HG03565 (cell line): Measurements from ENCODE around the gene SCUBE1.

Experiments
- ATAC-seq: cut with Tn5 transposase; IDR thresholded peaks from one replicate; pipeline ENCODE4 v1.9.1; 2021; ENCODE audit warnings: mild to moderate bottlenecking, moderate library complexity; ENCODE audit not compliant: unreplicated experiment

SCUBE1 gene

DNA sequence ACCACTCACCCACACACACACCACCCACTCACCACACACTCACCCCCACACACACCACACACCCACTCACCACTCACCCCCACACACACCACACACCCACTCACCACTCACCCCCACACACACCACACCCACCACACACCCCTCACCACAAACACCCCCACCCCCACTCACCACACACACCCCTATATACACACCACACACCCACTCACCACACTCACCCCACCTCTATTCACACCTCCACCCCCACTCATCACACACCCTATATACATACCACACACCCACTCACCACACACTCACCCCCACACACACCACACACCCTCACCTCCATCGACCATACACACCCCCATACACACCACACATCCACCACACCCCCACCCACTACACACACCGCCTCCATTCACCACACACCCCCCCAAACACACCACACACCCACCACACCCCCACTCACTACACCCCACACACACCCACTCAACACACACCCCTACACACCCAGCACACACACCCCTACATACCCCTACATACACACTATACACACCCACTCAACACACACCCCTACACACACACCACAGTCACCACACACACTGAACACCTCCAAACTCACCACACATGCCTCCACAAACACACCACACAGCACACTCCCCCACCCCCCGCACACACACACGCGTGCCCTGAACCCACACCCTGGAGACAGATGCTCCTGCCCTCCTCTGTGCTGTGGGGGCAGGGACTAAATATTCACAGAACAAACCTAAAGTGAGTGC is 137.2 kb downstream of the SCUBE1 start:
- no peak for ATAC-seq

DNA sequence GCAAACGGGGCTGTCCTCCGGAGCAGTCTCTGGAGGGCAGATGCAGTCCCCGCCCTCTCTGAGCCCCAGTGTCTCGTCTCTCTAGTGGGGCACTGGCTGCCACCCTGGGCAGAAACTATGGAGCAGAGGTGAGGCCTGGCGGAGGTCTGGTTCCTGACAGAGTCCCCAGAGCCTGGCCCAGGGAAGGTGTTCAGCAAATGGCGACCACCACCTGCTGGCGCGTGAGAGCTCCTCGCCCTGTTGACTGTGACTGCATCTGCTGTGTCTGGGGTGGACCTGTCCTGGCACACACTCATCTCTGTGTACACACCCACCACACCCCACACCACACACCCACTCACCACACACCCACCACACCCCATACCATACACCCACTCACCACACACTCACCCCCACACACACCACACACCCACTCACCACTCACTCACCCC is 137.9 kb downstream of the SCUBE1 start:
- ATAC-seq, result no peak

DNA sequence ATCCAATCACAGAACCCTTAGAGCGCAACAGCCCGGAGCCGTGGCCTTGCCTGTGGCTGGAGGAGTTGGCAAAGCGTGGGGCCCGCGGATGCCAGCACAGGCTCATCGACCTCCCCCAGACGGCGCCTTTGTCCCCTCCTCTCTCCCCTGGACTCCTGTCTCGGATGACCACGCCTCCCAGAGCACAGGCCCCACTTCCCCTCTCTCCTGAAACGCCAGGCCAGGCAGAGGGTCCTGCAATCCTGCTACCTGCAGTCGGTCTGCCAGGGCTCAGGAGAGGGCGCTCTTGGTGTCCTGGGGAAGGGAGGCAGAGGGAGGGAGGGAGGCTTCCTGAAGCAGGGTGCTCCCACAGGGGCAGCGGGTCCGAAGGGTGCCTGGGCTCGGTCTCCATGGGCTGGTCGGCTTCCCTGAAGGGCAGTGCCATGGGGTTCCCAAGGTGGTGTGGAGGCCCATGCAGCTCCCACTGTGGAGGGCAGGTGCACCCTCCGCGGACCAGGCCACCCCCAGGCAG is 139.6 kb downstream of the SCUBE1 start:
- ATAC-seq, result no peak

DNA sequence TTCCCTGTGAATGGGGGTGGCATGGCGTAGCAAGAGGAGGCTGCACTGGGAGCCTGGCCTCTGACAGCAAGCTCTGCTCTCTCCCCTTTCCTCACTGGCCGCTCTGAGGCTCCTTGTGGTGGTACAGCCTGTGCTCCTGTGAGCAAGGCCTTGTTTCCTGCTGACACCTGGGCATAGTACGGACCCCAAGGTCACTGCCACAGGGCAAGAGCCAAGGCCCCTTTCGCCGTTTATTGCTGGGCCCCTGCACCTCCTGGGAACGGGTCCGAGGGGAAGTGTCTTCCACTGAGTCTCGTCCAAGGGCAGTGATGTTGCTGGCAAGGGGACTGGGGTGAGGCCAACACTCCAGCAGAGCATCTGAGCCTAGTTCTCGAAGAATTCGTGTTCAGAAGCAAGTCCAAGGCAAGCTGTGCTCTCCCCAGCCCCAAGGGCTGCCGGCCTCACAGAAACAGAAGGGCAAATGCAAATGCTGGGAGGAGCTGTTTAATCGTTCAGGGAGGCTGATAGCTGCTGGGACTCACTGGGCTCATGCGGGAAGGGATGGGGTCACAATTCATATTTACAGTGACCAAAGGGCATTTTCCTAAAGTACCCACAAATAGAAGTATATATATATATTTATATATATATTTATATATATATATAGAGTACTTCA is 140.3 kb downstream of the SCUBE1 start:
- no peak for ATAC-seq

DNA sequence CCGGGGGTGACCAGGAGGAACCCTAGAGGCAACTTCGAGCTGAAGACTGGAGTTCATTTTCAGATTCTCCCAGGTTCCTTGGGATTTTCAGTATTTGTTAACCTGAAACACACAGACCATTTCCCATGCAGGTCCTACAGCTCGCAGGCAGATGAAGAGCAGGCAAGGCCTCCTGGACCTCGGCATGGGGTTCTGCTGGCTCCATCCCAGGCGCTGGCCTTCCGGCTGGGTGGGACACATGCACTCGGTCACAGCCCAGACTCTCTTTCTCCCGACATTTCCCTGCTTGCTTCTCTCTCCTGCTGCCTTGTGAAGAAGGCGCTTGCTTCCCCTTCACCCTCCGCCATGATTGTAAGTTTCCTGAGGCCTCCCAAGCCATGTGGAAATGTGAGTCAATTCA is 140.8 kb downstream of the SCUBE1 start:
- no peak for ATAC-seq

DNA sequence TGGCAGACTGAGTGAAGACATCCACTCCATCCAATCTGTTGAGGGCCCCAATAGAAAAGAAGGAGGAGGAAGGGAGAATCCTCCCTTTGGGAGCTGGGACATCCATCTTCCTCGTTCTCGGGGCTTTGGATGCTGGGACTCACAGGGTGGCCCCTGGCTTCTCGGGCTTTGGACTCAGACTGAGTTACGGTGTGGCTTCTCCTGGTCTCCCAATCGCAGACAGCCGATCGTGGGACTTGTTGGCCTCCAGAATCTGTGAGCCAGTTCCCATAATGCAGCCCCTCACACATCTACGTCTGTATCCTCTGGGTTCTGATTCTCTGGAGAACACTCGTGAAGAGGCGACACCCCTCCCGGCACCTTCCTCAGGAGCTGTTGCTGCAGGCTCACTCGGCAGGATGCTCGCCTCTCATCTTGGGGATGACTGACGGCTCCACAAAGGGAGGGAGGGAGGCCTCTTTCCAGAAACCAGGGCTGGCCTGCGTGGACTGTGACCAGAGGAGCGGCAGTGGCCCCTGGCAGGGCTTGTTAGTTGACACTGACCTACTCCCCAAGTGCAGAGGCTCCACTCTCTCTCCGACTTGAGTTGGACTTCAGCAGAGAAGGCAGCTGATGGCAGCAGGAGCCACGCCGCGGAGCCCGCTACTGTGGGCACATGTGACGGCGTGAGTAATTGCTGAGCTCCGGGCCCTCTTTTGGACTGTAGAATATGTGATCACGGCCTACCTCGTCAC is 141.5 kb downstream of the SCUBE1 start:
- ATAC-seq, result no peak

DNA sequence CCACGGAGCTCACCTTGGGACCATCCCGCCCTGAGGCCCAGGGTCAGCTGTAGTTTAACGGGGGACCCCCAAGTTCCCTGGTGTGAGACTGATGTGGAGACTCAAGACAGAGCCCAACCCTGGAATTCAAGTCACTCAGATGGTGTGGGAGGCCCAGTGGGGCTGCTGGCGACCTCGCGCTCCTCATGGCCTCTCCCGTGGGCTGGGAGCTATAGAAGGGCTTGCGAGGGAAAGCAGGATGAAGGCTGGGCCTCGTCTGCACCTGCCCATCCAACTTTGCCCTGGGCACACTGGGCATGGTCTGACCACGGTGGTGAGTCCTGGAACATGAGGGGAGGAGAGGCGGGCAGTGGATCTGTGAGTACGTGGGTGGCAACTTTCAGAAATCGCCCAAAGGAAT is 142.6 kb downstream of the SCUBE1 start:
- no peak for ATAC-seq

DNA sequence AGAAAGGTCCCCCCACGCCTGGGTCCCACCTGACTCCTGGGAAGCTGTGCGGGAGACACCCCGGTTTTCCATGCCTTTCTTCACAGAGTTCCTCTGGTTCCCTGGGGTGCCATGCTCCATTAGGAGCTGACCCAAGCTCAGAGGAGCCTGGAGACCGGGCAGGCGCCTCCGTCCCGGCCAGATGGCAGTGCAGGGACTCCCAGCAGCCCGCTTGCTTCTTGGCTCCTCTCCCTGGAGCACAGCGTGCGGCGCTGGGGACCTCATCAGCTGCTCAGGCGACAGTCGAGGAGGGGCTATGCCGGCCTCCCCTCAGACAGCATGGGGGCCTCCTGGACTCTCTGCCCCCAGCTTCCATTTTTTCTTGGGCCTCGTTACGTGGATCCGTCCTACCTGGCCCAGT is 143.1 kb downstream of the SCUBE1 start:
- no peak for ATAC-seq

DNA sequence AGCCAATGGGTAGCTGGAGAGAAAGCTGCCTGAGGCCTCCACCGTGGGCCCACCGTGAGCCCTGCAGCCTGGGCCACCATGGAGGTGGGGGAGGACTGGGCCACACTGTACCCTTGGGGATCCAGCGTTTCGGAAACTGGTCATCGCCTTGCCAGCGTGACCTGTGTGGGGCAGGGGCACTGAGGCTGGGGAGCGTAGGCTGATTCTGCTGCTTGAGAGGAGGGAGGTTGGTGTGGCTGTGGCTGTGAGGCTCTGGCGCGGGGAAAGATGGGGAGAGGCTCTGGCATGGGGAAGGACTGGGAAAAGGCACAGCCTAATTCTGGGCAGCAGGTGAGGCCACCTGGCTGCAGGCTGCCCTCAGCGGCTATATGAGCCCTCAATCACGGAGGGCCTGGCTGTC is 143.6 kb downstream of the SCUBE1 start:
- ATAC-seq, result no peak

DNA sequence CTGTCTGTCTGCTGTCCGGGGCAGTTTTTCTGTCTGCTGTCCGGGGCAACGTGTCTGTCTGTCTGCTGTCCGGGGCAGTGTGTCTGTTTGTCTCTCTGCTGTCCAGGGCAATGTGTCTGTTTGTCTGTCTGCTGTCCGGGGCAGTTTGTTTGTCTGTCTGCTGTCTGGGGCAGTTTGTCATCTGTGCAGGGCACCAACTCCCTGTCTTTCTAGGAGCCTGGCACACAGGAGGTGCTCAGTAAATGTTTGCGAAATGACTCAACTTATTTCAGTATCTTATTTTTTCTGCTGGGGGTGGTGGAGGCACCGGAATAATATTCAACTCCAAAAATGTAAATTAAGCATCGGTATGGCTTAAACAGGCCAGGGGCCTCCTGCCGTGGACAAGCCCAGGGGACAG is 144.2 kb downstream of the SCUBE1 start:
- no peak for ATAC-seq

DNA sequence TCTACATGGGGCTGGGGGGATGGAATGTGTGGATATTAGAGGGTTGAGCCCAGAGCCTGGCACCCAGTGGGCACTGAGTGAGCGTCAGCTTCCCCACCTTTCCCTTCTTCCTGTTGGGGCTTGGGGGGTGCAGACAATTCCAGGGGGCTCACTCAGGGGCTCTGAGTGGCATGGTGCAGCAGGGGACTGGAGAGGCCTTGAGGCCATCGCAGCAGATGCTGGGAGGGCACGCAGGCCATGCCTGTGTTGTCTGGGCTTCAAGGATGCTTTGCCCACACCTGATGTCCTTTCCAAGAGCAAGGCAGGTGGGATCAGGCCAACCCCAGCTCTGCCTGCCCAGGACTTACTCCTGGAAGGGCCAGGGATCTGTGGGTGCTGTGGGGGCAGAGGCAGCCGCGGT is 145.0 kb downstream of the SCUBE1 start:
- ATAC-seq, result no peak

DNA sequence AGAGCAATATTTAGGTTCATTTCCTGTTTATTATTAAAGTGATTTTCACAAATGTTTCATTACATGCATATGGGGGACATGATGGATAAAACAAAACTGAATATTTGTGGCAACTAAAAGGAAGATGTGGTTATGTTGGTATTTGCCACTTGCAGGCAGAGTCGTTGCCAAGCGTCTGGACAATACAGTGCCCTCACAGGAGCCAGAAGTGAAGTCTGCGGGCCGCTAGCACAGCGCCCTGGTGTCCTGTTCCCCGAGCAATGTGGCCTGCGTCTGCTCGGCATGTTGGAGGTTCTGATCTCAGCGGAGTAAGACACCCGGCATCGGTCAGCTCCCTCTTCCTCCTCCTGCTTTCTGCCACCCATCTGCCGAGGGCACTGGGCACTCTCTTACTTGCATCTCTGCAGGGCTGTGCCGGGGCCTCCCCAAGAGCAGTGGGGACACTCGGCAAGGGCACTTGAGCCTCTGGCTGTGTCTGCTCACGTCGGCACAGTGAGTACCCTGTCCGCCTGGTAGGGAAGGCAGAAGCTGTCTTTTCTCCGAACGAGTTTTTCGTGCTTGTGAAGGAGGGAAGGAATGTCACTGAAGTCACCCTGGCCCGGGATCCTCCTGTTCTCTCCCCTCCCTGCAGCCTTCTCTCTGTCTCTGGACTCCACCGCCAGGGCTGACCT is 145.8 kb downstream of the SCUBE1 start:
- ATAC-seq, result no peak

DNA sequence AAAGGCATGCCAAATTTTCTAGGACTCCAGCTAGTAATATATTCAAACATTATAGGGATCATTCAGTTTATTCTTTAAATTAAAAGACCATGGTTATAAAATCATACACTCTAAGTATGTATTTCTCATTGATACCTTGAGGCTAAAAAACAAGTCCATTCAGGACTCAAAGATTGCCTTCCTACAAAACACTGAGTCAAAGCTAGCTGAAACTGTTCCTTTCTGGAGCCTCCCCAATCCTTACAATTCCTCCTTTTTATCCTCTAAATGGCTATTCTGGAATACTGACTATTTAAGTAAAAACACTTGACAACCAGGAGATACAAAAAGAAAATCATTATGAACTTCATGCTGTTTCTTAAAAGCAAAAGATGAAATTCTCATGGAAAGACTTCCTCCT is 151.3 kb downstream of the SCUBE1 start:
- no peak for ATAC-seq

DNA sequence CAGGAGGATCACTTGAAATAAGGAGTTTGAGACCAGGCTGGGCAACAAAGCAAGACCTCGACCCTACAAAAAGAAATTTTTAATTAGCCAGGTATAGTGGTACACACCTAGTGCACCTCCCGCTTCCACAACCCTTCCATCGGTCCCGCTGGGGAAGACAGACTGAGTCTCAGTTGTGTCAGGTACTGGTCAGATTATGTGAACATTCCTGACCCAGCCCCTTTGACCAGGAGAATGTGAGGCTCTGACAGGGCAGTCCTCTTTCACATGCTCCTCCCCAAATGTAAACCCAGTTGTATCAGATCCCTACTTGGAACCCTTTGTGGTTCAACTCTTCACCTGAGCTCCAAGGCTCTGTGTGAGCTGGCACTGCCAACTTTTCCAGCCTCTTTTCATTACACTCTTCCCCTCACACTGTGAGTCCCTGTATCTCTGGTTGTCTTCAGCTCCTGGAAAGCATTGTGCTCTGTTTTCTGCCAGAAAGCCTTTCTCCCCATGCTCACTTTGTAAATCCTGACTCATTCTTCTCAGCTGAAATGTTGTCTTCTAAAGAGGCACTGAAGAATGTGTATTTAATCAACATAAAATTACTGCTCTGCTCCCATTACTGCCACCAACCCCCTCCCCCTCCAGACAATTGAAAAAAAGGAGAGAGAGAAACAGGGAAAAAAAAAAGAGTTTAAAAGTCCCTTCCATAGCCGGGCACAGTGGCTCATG is 154.2 kb downstream of the SCUBE1 start:
- ATAC-seq, result no peak

DNA sequence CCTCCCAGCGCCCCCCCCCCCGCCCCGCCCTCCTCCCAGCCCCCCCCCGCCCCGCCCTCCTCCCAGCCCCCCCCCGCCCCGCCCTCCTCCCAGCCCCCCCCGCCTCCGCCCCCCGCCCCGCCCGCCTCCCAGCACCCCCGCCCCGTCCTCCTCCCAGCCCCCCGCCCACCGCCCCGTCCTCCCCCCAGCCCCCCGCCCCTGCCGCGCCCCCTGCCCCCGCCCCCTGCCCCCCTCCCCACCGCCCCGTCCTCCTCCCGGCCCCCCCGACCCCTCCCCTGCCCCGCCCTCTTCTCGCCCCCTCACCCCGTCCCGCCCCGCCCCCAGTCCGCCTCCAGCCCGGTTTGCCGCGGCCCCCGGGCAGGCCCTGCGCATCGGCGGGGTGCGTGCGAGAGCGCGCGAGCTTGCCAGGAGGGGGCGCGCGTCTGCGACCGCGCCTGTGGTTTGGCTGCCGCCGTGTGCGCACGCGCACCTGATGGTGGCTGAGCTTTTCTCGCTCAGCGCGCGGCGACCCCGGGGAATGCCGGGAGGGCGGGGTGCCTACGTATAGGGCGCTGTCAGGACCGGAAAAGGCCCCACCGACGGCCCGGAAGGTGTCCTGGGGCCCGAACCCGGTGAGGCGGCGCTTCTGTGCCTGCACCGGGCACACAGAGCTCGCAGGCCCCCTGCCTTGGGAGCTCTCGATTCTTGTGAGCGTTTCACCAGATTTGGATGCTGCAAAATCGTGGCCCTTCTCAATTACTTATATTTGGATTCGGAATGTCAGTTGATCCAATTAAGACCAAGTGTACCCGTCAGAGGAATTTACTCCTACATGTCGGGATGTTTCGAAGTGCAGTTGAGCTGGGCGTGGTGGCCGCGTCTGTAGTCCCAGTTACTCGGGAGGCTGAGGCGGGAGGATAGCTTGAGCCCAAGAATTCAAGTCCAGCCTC is 155.7 kb downstream of the SCUBE1 start:
- ATAC-seq, result peak; percentile 80

DNA sequence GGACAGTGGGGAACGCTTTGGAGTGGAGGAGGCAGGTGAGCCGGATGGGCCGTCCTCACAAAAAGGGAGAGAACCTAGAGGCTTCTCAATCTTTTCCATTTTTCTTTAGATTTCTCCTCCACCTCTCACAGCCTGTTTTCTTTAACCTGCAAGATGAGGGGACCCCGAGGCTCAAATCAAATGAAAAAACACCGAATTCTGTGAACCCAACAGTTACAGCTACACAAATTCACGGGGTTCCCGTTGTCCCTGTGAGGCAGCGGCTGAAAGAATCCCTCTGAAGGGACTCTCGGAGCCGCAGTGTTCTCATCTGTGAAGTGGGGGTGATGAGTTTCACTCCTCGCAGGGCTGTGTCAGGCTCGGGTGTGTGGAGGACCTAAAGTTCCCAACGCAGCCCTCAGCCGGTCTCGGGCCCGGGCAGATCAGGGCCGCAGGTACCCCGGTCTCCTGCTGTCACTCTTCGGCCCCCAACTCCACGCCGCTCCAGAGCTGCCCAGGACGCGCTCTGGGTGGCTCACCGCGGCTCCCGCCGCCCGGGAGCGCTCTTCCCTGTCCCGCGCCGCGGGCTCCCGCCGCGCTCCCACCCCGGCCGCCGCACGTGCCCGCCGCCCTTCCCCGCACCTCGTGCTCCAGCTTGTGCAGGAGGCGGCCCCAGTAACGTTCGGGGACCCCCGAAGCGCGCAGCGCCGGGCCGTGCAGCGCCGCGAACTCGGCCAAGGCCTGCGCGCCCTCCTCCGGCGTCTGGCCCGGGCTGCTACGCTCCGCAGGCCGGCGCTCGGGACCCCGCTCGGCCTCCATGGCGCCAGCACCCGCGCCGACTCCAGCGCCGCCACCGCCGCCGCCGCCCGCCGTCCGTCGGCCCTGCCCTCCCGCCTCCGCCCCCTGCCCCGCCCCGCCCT is 156.7 kb downstream of the SCUBE1 start, which contains the start of gene TTLL12:
Gene TTLL12, minus strand, starts transcription at position 863 of the 899 bp plus-strand sequence. Its CDS starts 65 bp downstream, at position 798.
- ATAC-seq, result peak; percentile 33

DNA sequence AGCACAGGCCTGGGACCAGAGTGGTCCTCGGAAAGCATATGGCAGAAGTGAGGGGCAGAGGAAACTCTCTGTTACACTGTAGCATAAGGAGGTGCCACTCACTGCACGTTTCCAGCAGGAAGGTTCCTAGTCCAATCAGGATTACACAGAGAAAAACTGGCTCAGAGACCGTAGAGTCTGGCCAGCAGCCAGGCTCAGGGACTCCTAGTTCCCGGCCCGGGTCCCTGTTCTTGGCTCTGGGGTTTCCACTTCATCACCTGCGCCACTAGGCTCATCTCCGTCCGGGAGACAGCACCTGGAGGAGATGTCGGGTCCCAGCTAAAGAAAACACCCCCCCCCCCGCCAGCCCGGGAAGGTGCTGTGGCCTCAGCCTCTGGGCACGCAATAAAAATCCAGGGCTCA is 157.3 kb downstream of the SCUBE1 start:
- no peak for ATAC-seq
